Endothelial cell of umbilical vein (primary cell): Measurements from ENCODE around the gene ZNF124. TPM values are rescaled to one million over a fixed set of nuclear protein-coding genes. Genes with fewer than 3 reads are reported as not detected.

Experiments
- BruUV-seq: library from RNA; stranded (reverse); fragments of 400-500 nt; replicated peaks from 2 replicates; lab custom pipeline; 2021; lab: Mats Ljungman, UMichigan
- CTCF ChIA-PET: fragments of 300-600, 350-600 bp; sonication (Branson Sonifier 250); formaldehyde crosslinking; loops from one replicate; lab custom pipeline; 2021; ENCODE audit warnings: antibody characterized with exemption, inconsistent platforms; lab: Charles Lee
- POLR2A ChIA-PET: fragments of 300-600, 350-600 bp; sonication (Branson Sonifier 250); formaldehyde crosslinking; loops from one replicate; lab custom pipeline; 2021; ENCODE audit warnings: antibody characterized with exemption, inconsistent platforms; lab: Charles Lee
- DNase-seq: peaks from one replicate; pipeline ENCODE4 v3.0.0-alpha.2; 2011; ENCODE audit warnings: low read depth, low spot score
- FAIRE-seq: peaks from 2 replicates; lab custom pipeline; 2011; peaks lifted over from hg19 to GRCh38; lab: Jason Lieb, UNC
- H2AFZ ChIP-seq: 2 replicates; pipeline ENCODE4 v1.6.0; 2012; ENCODE audit warnings: low read depth, low read length, control low read depth, inconsistent platforms
- H3K27ac ChIP-seq: 2 replicates; pipeline ENCODE4 v1.5.1; 2011; ENCODE audit warnings: low read depth, mild to moderate bottlenecking, control low read depth, low read length, moderate library complexity; ENCODE audit not compliant: insufficient read depth
- H3K27me3 ChIP-seq, 2 experiments: 2 replicates each; pipeline versions ENCODE4 v1.6.0 to v1.6.1; 2011; ENCODE audit warnings: low read length in 2 of 2, mixed read lengths in 1 of 2; ENCODE audit not compliant: control insufficient read depth in 2 of 2, insufficient read depth in 2 of 2
- H3K36me3 ChIP-seq, 2 experiments: 2 replicates in 1 of 2; 3 replicates in 1 of 2; pipeline ENCODE4 v1.5.1; 2011; ENCODE audit warnings: low read length in 2 of 2, mild to moderate bottlenecking in 1 of 2, moderate library complexity in 1 of 2; ENCODE audit not compliant: control insufficient read depth in 2 of 2, insufficient read depth in 2 of 2; ENCODE audit errors: extremely low read depth in 1 of 2
- H3K4me1 ChIP-seq: 3 replicates; pipeline ENCODE4 v1.5.1; 2011; ENCODE audit warnings: mild to moderate bottlenecking, low read length; ENCODE audit not compliant: control insufficient read depth, insufficient read depth; ENCODE audit errors: extremely low read depth
- H3K4me2 ChIP-seq: 2 replicates; pipeline ENCODE4 v1.6.1; 2011; ENCODE audit warnings: low read length, control low read depth, mixed read lengths; ENCODE audit not compliant: insufficient read depth
- H3K4me3 ChIP-seq, 3 experiments: fragments of 200-600 bp in 1 of 3; sonication (generic), shearing (Covaris generic) in 1 of 3; replicated peaks in 1 of 3; 2 replicates each; pipeline ENCODE4 v1.5.1; 2011 to 2016; ENCODE audit warnings: control low read depth in 3 of 3, low read length in 3 of 3, mild to moderate bottlenecking in 2 of 3, inconsistent platforms in 1 of 3, low read depth in 1 of 3, moderate library complexity in 1 of 3; ENCODE audit not compliant: insufficient read depth in 1 of 3
- H3K79me2 ChIP-seq: 2 replicates; pipeline ENCODE4 v1.6.0; 2012; ENCODE audit warnings: low read length, inconsistent platforms; ENCODE audit not compliant: control insufficient read depth, insufficient read depth
- H3K9ac ChIP-seq: replicated peaks from 2 replicates; pipeline ENCODE3; 2011; ENCODE audit warnings: low read length, control low read depth; ENCODE audit not compliant: insufficient read depth; ENCODE audit errors: extremely low read depth
- H3K9me1 ChIP-seq: replicated peaks from 3 replicates; pipeline ENCODE4 v1.6.0; 2011; ENCODE audit warnings: mild to moderate bottlenecking, low read length; ENCODE audit not compliant: control insufficient read depth, insufficient read depth; ENCODE audit errors: extremely low read depth
- H3K9me3 ChIP-seq: replicated peaks from 2 replicates; pipeline ENCODE4 v1.5.1; 2012; ENCODE audit warnings: low read length, inconsistent platforms; ENCODE audit not compliant: control insufficient read depth, insufficient read depth
- H4K20me1 ChIP-seq: replicated peaks from 2 replicates; pipeline ENCODE3; 2011; ENCODE audit warnings: mild to moderate bottlenecking, low read length; ENCODE audit not compliant: control insufficient read depth, insufficient read depth; ENCODE audit errors: extremely low read depth
- CTCF ChIP-seq, 2 donors: IDR thresholded peaks; 1 replicate in 1 of 2; 2 replicates in 1 of 2; pipeline ENCODE4 v1.5.1; 2011; ENCODE audit warnings: low read length in 2 of 2, mild to moderate bottlenecking in 2 of 2, moderate library complexity in 2 of 2, control low read depth in 1 of 2, inconsistent platforms in 1 of 2, low read depth in 1 of 2; ENCODE audit not compliant: insufficient read depth in 1 of 2; ENCODE audit errors: extremely low read depth in 1 of 2
- EZH2 ChIP-seq: IDR thresholded peaks from 2 replicates; pipeline ENCODE4 v1.6.1; 2012; ENCODE audit warnings: borderline replicate concordance, low read depth, mild to moderate bottlenecking, moderate library complexity, low read length, inconsistent platforms; ENCODE audit not compliant: severe bottlenecking
- FOS ChIP-seq: IDR thresholded peaks from 2 replicates; pipeline ENCODE4 v1.6.1; 2011; ENCODE audit warnings: mild to moderate bottlenecking, low read length, moderate library complexity, borderline replicate concordance; ENCODE audit not compliant: insufficient read depth
- GATA2 ChIP-seq: IDR thresholded peaks from 2 replicates; pipeline ENCODE4 v1.7.0; 2011; ENCODE audit warnings: low read depth, mild to moderate bottlenecking, moderate library complexity, mixed read lengths, low read length; ENCODE audit not compliant: insufficient read length, insufficient read depth
- JUN ChIP-seq: IDR thresholded peaks from 2 replicates; pipeline ENCODE4 v1.6.1; 2011; ENCODE audit warnings: borderline replicate concordance, low read depth; ENCODE audit not compliant: insufficient read length, insufficient read depth
- MAX ChIP-seq: IDR thresholded peaks from 2 replicates; pipeline ENCODE4 v1.6.1; 2011; ENCODE audit not compliant: insufficient read depth, insufficient read length
- MYC ChIP-seq: IDR thresholded peaks from one replicate; pipeline ENCODE4 v1.6.1; 2011; ENCODE audit warnings: mild to moderate bottlenecking, low read depth, low read length
- POLR2A ChIP-seq: IDR thresholded peaks from 2 replicates; pipeline ENCODE4 v1.6.1; 2012; ENCODE audit warnings: low read depth, mild to moderate bottlenecking, control low read depth, low read length
- POLR2AphosphoS5 ChIP-seq: IDR thresholded peaks from 2 replicates; pipeline ENCODE4 v1.6.1; 2012; ENCODE audit warnings: low read depth, mild to moderate bottlenecking, control low read depth, low read length, moderate library complexity; ENCODE audit not compliant: insufficient read depth
- dilution Hi-C: fragments of 300-500 bp; cut with MboI; formaldehyde crosslinking; loops from one replicate; pipeline ENCODE4 v1.15.0; 2019; ENCODE audit warnings: low sequenced_read_pairs; ENCODE audit not compliant: extremely low pct_ligation_motif_present
- intact Hi-C: fragments of 100-400 bp; cut with micrococcal nuclease; formaldehyde crosslinking; loops from one replicate; pipeline ENCODE4 v1.10.0; 2022
- polyA plus RNA-seq, 4 experiments: library from polyadenylated mRNA; depleted of rRNA in 3 of 4; stranded (reverse) in 3 of 4; unstranded in 1 of 4; fragments of >200 nt; gene quantifications; 2 replicates each; pipeline versions ENCODE4 v1.2.1 to v1.2.3, GENCODE V29; 2011 to 2012; ENCODE audit warnings: missing spikeins in 1 of 4
- total RNA-seq: library from RNA; stranded (reverse); gene quantifications from 2 replicates; pipeline ENCODE4 v1.2.3, GENCODE V29; 2021

Gene ZNF124
- total and polyA plus RNA-seq, 2 donors (not counting 3 experiments of a cell fraction or from before 2014, with no cell fraction given) = 3.5 to 25.6 TPM

GRCh38 chr1:247185667-247186066 is 13.8 kb upstream of the ZNF124 start:
- H4K20me1 ChIP-seq = no peaks in the 10 kb centered on the region
- no TSS peak for BruUV-seq
- H2AFZ ChIP-seq = no peak overlapping the region
- H3K27ac ChIP-seq = no peak overlapping the region
- TF ChIP-seq POLR2AphosphoS5 = no peak
- no peak for TF ChIP-seq POLR2A
- no peak for TF ChIP-seq MAX
- TF ChIP-seq JUN = no peak
- no peak for TF ChIP-seq FOS
- no peak for TF ChIP-seq CTCF (IDR thresholded peaks at IDR 0.05; ENCODE audit: extremely low read depth in 1 of 2, insufficient read depth in 1 of 2, low read depth in 1 of 2, low read length in 2 of 2)
- TF ChIP-seq GATA2 = no peak
- TF ChIP-seq EZH2 = no peak
- no peak for TF ChIP-seq MYC
- intact Hi-C loops (no loop called here), dilution Hi-C loops (no loop called here)
- peaks cover 1 to 4% of the 10 kb centered on the region in 2 experiments for H3K36me3 ChIP-seq
- CTCF ChIA-PET = no interaction called here
- FAIRE-seq = no peak
- H3K4me2 ChIP-seq = no peak overlapping the region
- POLR2A ChIA-PET = no interaction called here
- DNase-seq = no peak
- H3K9ac ChIP-seq = no peak overlapping the region
- no peak overlapping the region for H3K4me3 ChIP-seq
- H3K9me1 ChIP-seq = no peaks in the 10 kb centered on the region
- H3K4me1 ChIP-seq = no peaks in the 10 kb centered on the region
- peaks cover 3% of the 10 kb centered on the region for H3K9me3 ChIP-seq
- no peaks in the 10 kb centered on the region for H3K27me3 ChIP-seq
- no peaks in the 10 kb centered on the region for H3K79me2 ChIP-seq
